HUES64 (cell line): Measurements from ENCODE around the gene SLC25A13.
A peak's percentile ranks its signal among the peaks of the same experiment; 100 is the strongest.
"Not testable (repeated sequence)": the region's sequence is repeated elsewhere in the genome, so short reads cannot be mapped to it uniquely, and the experiment has no call there.

Experiments used
- H3K27ac ChIP-seq: 2 replicates; pipeline ENCODE4 v1.7.0; 2013; ENCODE audit warnings: low read depth, low read length, inconsistent platforms
- H3K27me3 ChIP-seq: 2 replicates; pipeline ENCODE4 v1.6.1; 2013; ENCODE audit warnings: mild to moderate bottlenecking, low read length; ENCODE audit not compliant: insufficient read depth
- H3K36me3 ChIP-seq: 2 replicates; pipeline ENCODE4 v1.6.1; 2013; ENCODE audit warnings: mild to moderate bottlenecking, low read length; ENCODE audit not compliant: insufficient read depth
- H3K4me1 ChIP-seq: 2 replicates; pipeline ENCODE4 v1.6.1; 2013; ENCODE audit warnings: mild to moderate bottlenecking, low read length, moderate library complexity; ENCODE audit not compliant: insufficient read depth
- H3K4me3 ChIP-seq: 2 replicates; pipeline ENCODE4 v1.5.1; 2013; ENCODE audit warnings: mild to moderate bottlenecking, low read length, moderate library complexity
- H3K9ac ChIP-seq: 2 replicates; pipeline ENCODE4 v1.6.1; 2013; ENCODE audit warnings: mild to moderate bottlenecking, low read depth, low read length
- H3K9me3 ChIP-seq: 2 replicates; pipeline ENCODE4 v1.6.1; 2013; ENCODE audit warnings: low read depth, low read length; ENCODE audit not compliant: insufficient read depth
- WGBS: fragments of 150-250, 120-280 bp; methylation state at CpG from one replicate; pipeline ENCODE4 v1.1.7; 2013; ENCODE audit warnings: missing lambda C conversion rate; 5-methylcytosine and 5-hydroxymethylcytosine counted together

The SLC25A13 gene

DNA sequence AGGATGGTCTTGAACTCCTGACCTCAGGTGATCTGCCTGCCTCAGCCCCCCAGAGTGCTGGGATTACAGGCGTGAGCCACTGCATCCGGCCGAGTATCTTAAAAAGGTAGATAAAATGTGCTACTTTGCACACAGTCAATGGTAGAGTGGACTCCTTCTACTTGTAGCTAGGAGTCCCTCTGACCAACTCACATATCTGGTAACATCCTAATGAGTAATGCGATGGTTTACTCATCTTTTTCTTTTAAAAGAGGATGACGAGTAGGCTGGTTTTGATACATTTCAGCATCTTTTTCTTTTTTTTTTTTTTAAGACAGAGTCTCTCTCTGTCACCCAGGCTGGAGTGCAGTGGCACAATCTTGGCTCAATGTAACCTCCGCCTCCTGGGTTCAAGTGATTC is 167.4 kb downstream of the SLC25A13 start:
- H3K27ac ChIP-seq, H3K9ac ChIP-seq, H3K27me3 ChIP-seq, H3K9me3 ChIP-seq, H3K4me1 ChIP-seq, H3K4me3 ChIP-seq, H3K36me3 ChIP-seq: not testable (repeated sequence)
- WGBS, result 95% methylated on average over 6 of the region's 6 CpGs

DNA sequence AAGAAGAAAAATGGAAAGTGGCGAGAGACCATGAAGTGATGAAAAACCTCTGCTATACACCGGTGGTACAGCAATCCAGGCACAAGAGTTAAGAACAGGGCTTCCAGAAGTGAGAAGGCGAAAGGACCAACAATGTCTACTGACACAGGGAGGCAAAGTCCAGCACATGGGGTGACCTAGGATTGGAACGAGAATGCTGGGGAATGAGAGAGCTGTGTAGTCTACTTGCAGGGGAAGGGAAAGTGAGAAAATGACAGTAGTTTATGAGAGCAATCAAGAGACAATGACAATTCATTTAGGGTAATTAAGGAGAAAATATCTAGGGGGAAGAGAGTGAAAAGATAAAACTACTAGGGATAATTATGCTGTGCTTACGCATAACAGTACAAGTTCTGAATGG is 169.2 kb downstream of the SLC25A13 start:
- H3K9me3 ChIP-seq, result no peaks in the 10 kb centered on the region
- H3K4me1 ChIP-seq, result no peaks in the 10 kb centered on the region
- H3K27me3 ChIP-seq, result peaks cover 19% of the 10 kb centered on the region
- WGBS, result 93% methylated on average over 5 of the region's 5 CpGs
- H3K9ac ChIP-seq, result no peak overlapping the region
- H3K4me3 ChIP-seq, result no peak overlapping the region
- 0 out of 2 replicates have a peak, but pooled peaks cover under 1% of the 10 kb centered on the region for H3K36me3 ChIP-seq
- H3K27ac ChIP-seq, result no peak overlapping the region

DNA sequence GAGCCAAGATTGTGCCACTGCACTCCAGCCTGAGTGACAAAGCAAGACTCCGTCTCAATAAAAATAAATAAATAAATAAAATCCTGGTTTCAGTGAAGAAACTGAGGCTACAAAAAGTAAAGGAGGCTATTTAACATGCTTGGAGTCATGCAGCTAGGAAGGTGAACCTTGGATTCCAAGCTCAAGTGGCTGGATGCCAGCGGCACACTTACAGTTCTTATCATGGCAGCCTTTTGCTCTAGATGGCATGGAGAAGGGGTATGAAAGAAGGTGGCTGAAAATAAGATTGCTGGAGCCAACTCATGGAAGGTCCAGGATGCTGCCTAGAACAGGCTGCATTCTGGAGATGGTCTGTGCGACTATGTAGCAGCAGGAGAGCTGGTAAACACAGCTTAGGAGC is 170.0 kb downstream of the SLC25A13 start:
- no peak overlapping the region for H3K9ac ChIP-seq
- H3K27me3 ChIP-seq, result peaks cover 28% of the 10 kb centered on the region
- WGBS, result 88% methylated on average over 2 of the region's 3 CpGs
- peaks cover 4% of the 10 kb centered on the region; the same call in 1 of the 2 replicates for H3K4me1 ChIP-seq
- no peaks in the 10 kb centered on the region for H3K36me3 ChIP-seq
- H3K4me3 ChIP-seq, result no peak overlapping the region
- H3K27ac ChIP-seq, result no peak overlapping the region
- no peaks in the 10 kb centered on the region for H3K9me3 ChIP-seq

DNA sequence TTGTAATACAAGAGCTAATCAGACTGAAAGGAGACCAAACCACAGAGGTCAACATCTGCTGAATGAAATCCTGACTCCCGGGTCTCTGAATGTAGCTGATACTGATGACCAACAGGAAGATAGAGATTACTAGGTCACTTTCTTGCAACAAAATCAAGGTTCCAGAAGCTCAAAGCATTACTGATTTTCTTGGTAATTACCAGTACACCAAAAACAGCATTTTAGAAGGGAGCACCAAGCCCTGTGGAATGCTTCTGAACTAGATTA is 177.7 kb downstream of the SLC25A13 start:
- Histone ChIP-seq H3K9ac (no peak overlapping the region), H3K4me3 (no peak overlapping the region), H3K27me3 (peaks cover 78% of the 10 kb centered on the region), H3K36me3 (peaks cover 17% of the 10 kb centered on the region), H3K27ac (peak overlapping the region; percentile 12; the same call in 1 of the 2 replicates), H3K4me1 (peaks cover 32% of the 10 kb centered on the region), H3K9me3 (no peaks in the 10 kb centered on the region)
- 12% methylated on average over 1 of the region's 1 CpG for WGBS

DNA sequence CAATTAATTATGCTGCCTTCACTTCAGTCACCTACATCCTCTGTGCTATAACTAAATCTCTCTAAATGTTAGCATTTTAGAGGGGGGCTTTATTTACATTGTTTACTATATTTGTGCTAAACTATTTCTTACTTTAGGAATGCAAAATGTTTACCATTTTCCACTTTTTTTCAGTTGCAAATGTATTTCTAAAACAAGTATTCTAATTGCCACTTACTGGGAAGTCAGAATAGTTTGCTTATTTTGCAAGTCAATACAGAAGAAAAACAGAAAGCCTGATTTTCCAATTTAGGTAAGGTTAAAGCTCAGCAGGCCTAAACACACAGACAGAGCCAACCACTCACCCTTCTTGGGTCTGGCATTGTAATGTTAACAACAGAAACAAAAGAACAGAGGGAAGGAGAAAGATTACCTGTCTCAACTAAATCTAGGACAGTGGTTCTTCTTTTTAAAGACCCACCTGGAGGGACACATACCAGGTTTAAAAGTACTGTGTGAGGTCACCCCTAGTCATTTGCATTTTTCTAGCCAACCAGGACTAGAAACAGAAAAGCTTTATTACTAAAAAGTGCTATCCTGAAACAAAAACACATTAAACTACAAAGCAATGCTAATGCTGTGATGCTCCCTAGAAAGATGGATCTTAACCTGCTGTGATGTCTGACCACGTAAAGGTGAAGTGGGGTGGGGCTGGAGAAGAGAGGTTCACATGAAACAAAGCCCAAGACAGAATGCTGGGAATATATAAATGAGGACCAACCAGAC is 178.2 kb downstream of the SLC25A13 start:
- peaks cover 20% of the 10 kb centered on the region for H3K36me3 ChIP-seq
- peaks cover 32% of the 10 kb centered on the region for H3K4me1 ChIP-seq
- H3K9me3 ChIP-seq, result no peaks in the 10 kb centered on the region
- H3K27ac ChIP-seq, result peak overlapping the region; percentile 17; the same call in 1 of the 2 replicates
- H3K9ac ChIP-seq, result no peak overlapping the region
- H3K4me3 ChIP-seq, result no peak overlapping the region
- 0% methylated on average over 1 of the region's 1 CpG for WGBS
- peaks cover 73% of the 10 kb centered on the region for H3K27me3 ChIP-seq

DNA sequence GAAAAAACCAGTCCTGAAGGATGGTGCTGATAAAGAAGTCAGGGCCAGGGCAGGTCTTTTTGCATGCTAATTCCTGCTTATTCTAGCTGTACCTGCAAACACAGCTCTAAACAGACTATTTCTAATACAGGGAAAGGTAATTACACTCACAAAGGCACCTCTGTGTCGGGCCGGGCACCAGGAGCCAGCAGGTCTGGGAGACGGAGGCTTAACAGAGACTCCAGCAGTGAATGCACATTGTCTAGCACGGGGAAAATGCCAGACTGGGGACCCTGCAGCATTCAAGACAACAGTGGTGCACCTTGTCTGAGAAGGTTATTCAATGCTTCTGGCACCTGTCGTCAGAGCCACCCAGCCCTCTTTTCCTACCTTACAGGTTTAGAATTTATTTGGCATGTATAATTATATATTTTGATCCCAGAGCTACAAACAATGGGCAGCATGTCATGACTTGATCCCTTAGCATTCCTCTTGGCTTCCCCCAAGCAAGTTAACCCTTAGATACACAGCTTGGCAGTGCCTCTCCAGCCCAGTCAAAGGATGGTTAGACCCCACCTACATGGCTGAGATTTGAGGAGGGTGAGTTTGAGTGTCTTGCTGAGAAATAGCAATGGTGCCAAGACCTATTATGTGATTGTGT is 185.2 kb downstream of the SLC25A13 start:
- 73% methylated on average over 5 of the region's 5 CpGs for WGBS
- peaks cover 17% of the 10 kb centered on the region for H3K4me1 ChIP-seq
- peaks cover 10% of the 10 kb centered on the region for H3K27me3 ChIP-seq
- H3K9ac ChIP-seq, result no peak overlapping the region
- no peak overlapping the region for H3K4me3 ChIP-seq
- no peak overlapping the region for H3K27ac ChIP-seq
- H3K36me3 ChIP-seq, result peaks cover 18% of the 10 kb centered on the region; the same call in 1 of the 2 replicates
- H3K9me3 ChIP-seq, result no peaks in the 10 kb centered on the region

DNA sequence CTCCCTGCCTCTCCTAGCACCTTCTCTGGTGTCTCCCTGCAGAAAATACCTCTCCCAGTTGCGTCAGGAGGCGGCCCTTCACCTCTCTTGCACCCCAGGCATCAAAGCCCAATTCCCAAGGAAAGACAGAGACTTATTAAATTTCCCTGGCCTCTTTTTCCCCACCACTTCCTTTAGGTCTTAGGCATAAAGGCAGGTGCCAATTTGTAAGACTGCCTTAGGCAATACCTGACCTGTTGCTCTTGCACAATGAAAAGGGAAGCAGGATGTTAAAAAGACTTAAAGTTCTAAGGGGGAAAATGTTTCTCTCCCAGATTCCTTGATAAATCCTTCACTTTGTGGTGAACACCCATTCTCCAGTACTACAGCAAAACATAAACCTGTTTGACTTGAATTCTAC is 186.7 kb downstream of the SLC25A13 start:
- H3K9ac ChIP-seq, result no peak overlapping the region
- H3K4me1 ChIP-seq, result peaks cover 19% of the 10 kb centered on the region
- peaks cover 27% of the 10 kb centered on the region for H3K36me3 ChIP-seq
- H3K9me3 ChIP-seq, result no peaks in the 10 kb centered on the region
- WGBS, result 77% methylated on average over 2 of the region's 2 CpGs
- H3K27ac ChIP-seq, result no peak overlapping the region; the same call in 1 of the 2 replicates
- no peak overlapping the region for H3K4me3 ChIP-seq
- H3K27me3 ChIP-seq, result no peaks in the 10 kb centered on the region; the same call in 1 of the 2 replicates

DNA sequence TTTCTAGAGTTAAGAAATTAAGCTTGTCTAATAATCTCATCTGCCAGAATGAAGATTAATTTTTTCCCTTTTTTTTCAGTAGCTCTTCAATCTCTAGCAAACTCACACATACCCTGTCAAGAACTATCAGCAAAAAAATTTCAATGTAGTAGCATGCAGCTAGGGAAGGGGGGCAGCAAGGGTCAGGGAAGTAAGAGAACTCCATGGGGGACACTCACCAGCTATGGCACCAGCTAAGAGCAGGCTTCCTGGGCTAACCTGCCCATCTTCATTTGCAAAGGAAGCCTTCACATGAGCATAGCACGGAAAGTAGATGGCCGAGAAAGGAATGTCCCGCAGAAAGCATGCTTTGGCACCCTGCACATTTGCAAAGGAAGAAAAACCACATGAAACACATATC is 190.4 kb downstream of the SLC25A13 start:
- peaks cover 28% of the 10 kb centered on the region for H3K36me3 ChIP-seq
- H3K9ac ChIP-seq, result no peak overlapping the region
- no peaks in the 10 kb centered on the region; the same call in 1 of the 2 replicates for H3K27me3 ChIP-seq
- H3K27ac ChIP-seq, result no peak overlapping the region
- H3K4me1 ChIP-seq, result peaks cover 29% of the 10 kb centered on the region
- H3K9me3 ChIP-seq, result no peaks in the 10 kb centered on the region
- WGBS, result 61% methylated on average over 3 of the region's 3 CpGs
- H3K4me3 ChIP-seq, result no peak overlapping the region

DNA sequence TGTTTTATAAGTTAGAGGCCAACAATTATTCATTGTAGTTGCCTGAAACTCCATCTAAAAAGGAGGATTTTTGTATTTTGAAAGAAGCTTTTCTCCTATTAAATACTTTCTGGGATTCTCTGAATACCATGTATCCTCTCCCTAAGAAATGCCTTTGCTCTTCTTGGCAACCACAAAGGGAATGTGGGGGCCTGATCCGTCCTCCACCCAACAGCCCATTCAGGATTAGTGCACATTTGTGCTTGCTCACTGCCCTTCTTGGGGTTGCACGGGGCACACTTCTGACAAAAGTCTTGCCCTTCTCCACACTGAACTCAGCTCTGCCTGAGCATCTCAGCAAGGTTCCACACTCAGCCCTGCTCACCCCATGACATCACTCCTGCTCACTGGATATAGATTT is 194.2 kb downstream of the SLC25A13 start:
- no peak overlapping the region for H3K27ac ChIP-seq
- H3K4me3 ChIP-seq, result no peak overlapping the region
- H3K9me3 ChIP-seq, result no peaks in the 10 kb centered on the region
- H3K9ac ChIP-seq, result no peak overlapping the region
- H3K36me3 ChIP-seq, result peaks cover 19% of the 10 kb centered on the region
- no peaks in the 10 kb centered on the region for H3K27me3 ChIP-seq
- peaks cover 21% of the 10 kb centered on the region for H3K4me1 ChIP-seq
- WGBS, result 71% methylated on average over 2 of the region's 2 CpGs

DNA sequence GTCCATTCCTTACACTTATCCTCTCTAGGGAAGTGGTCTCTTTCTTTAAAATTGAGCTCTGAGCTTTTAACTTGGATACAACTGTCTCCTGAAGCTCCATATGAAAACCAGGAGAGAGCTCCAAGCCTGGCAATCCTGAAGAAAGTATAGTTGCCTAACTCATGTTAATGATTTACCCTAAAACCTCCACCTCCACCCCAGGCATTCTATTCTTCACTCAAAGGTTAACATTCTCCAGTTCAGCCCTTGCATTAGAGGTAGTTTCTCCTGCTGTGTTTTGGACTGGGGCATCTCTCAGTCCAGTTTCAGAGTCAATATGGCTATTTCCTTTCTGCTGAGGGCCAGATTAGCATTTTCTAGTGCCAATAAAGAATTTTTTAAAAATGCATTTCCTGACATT is 195.5 kb downstream of the SLC25A13 start:
- Histone ChIP-seq H3K9me3 (no peaks in the 10 kb centered on the region), H3K27ac (no peak overlapping the region), H3K27me3 (no peaks in the 10 kb centered on the region), H3K4me1 (peaks cover 16% of the 10 kb centered on the region), H3K4me3 (no peak overlapping the region), H3K9ac (no peak overlapping the region), H3K36me3 (peaks cover 22% of the 10 kb centered on the region)

DNA sequence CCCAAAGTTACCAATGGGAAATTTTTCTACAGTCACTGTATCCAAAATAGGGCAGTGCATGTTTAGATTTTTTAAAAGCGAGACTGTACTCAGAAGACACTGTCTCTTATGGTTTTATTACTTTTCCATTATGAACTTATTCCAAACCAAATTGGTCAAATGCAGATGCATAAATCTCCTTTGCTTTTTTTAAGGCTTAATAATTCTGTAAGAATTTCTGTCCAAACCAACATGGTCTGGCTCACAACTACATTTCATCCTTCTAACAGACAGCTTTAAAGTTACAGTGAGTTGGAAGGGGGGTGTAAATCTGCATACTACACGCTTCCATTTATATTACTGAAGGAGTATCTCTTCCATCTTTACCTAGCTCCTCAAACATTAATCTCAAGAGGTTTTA is 199.2 kb downstream of the SLC25A13 start:
- 90% methylated on average over 2 of the region's 2 CpGs for WGBS
- H3K27me3 ChIP-seq, result no peaks in the 10 kb centered on the region
- no peaks in the 10 kb centered on the region for H3K9me3 ChIP-seq
- no peak overlapping the region for H3K4me3 ChIP-seq
- H3K4me1 ChIP-seq, result peaks cover 31% of the 10 kb centered on the region
- no peak overlapping the region for H3K27ac ChIP-seq
- H3K36me3 ChIP-seq, result peaks cover 22% of the 10 kb centered on the region
- H3K9ac ChIP-seq, result no peak overlapping the region
